GM19240 (cell line): Measurements from ENCODE around the gene NEURL1.
"Not testable (repeated sequence)": the region's sequence is repeated elsewhere in the genome, so short reads cannot be mapped to it uniquely, and the experiment has no call there.

Experiments used
- DNase-seq: peaks from one replicate; pipeline ENCODE4 v3.0.0; 2011; ENCODE audit warnings: low spot score; ENCODE audit not compliant: insufficient read length

NEURL1 gene

GRCh38 chr10:103513380-103514060, 20.0 kb downstream of the NEURL1 start:
- no peak for DNase-seq

DNA sequence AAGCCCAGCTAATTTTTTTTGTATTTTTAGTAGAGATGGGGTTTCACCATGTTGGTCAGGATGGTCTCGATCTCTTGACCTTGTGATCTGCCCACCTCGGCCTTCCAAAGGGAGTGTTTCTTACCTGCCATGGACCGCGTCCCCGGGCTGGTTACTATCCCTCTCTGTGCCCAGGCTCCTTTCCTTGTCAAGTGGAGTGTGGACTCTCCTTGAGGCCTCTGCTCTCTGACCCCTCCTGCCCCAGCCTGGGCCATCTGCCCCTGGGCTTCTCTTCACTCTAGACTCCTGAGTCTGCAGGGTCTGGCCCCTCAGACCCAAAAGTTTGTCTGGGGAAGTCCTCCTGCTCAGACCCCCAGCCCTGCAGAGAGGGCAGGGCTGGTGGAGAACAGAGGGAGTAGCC, 20.7 kb downstream of the NEURL1 start:
- no peak for DNase-seq

DNA sequence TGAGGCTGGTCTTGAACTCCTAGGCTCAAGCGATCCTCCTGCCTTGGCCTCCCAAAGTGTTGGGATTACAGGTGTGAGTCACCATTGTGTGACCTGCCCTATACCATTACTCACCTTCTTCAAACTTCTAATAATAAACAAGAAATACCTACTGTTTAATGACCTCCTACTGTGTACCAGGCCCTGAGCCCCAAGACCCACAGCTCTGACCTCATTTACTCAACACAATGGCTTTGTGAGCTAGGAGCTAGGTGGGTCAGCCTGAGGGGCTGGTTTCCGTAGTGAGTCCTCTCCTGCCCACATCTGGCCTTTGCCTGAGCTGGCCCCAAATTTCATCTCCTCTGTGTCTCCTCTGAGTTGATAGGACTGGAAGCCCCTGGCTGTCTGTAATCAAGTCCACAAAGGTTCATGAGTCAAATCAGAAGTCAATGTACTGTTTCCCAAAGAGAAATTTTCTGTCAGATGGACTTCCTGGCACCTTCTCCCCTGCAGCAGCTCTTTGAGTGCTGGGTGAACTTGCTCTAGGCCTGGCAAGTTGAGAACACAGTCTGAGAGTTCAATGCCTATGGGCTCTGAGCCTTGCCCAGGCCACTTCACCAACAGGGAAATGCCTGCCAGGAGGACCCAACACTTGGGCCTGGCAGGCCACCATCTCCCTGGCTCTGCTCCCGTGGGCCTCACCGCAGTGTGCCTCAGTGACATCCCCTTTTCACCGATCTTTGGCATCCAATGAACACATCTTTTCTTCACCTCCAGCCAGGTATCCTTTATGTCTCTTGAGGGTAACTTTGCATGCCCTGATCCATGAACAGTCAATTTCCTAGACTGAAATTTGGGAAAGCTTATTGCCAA, 24.0 kb downstream of the NEURL1 start:
- no peak for DNase-seq

GRCh38 chr10:103519798-103520197, 26.3 kb downstream of the NEURL1 start:
- DNase-seq: no peak

- DNase-seq: not testable (repeated sequence)
Observed at GRCh38 chr10:103522006-103522405, 28.5 kb downstream of the NEURL1 start.

GRCh38 chr10:103523683-103524082, 30.2 kb downstream of the NEURL1 start:
- DNase-seq: no peak

GRCh38 chr10:103525901-103526300, 32.4 kb downstream of the NEURL1 start:
- no peak for DNase-seq

- DNase-seq: not testable (repeated sequence)
Observed at GRCh38 chr10:103527476-103527875, 34.0 kb downstream of the NEURL1 start.

GRCh38 chr10:103528549-103528948, 35.0 kb downstream of the NEURL1 start:
- no peak for DNase-seq

DNA sequence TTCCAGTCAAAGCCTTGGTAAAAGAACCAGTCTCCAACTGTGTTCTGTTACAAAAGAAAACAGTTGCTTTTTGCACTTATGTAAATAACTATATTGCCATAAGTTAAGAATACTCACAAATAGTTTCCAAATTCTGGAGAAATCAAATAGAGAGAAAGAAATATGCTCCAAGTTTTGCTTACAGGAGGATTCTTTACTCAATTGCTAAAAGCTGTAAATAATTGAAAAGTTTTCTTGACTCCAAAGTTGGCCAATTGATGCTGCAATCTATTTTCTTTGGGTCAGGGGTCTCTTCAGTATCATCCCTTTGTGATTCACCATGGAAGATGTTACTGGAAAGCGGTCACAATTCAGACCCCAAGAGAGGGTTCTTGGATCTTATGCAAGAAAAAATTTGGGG, 36.0 kb downstream of the NEURL1 start:
- DNase-seq: no peak

- DNase-seq: no peak
Observed at GRCh38 chr10:103533827-103534226, 40.3 kb downstream of the NEURL1 start.

DNA sequence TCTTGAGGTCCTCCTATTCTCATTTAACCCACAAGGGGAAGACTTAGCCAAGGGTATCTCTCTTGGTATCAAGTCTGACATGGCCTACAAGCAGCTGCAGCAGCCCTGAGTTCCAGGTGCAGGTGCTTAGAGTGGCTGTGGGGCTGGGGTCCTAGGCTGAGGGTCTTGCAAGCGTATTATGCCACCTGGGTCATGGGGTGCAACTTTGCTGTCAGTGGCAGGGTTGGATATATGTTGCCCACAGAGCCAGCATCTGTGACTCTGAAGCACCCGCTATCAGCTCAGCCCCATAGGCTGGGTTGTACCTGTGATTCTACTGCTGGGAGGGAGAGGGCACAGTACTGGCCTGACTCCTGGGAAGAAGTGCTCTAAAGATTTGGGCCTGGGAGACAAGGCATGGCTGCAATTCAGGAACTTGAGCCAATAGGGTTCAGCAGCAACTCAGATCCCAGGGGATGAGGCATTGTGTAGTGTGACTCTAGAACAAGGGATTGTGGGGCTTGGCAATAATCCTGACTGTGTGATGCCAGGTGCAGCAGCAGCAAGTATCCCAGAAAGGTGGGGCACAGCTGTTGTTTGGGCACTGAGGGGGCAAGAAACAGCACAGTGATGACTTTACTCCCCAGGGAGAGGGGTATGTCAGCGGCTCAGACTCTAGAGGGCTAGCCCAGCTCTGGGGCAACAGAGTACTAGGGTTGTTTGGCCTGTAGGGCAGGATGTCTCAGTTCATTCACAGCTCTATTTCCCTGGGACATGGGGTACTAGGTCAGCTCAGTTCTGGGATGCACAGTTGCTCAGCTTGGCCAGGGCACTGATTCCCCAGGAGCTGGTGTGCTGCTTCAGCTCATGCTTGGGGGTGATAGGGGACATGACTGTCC, 41.4 kb downstream of the NEURL1 start:
- no peak for DNase-seq

DNA sequence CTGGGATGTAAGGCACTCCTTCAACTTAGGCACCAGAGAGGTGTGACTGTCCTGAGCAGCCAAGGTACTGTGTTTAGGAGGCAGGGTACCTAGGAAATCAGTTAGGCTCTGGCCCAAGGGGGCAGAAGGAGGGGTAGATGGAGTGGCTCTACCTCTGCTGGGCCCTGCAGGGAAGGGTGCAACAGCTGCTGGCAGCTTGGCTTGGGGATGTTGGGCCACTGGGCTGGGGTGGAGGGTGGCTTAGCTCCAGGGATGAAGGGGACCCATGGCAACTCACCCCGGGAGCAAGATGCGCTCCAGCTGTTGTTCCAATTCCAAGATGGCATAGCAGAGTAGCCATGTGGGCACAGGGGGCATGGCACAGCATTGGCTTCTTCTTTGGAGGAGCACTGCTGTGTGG, 42.1 kb downstream of the NEURL1 start:
- DNase-seq: no peak

DNA sequence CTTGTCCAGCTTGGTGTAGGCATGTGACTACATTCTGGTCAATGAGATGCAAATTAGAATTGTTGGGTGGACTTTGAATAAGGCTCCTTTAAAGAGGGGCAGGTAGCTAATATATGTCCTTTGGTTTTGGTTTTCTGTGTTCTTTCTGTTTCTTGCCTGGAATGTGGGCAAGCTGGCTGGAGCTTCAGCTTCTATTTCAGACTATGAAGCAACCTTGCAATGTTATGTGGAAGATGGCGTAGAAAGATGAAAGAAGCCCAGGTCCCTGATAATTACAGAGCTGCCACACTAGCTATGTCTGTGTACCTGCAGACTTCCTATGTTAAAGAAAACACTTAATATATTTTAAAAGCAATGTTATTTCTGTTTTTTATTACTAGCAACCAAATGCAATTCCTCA, 46.2 kb downstream of the NEURL1 start:
- no peak for DNase-seq

GRCh38 chr10:103540722-103541121, 47.2 kb downstream of the NEURL1 start:
- no peak for DNase-seq

- no peak for DNase-seq
Observed at GRCh38 chr10:103541616-103542015, 48.1 kb downstream of the NEURL1 start.

GRCh38 chr10:103542764-103543616, 49.5 kb downstream of the NEURL1 start:
- peak; percentile 47 for DNase-seq

GRCh38 chr10:103543617-103544525, 50.4 kb downstream of the NEURL1 start:
- DNase-seq: no peak

DNA sequence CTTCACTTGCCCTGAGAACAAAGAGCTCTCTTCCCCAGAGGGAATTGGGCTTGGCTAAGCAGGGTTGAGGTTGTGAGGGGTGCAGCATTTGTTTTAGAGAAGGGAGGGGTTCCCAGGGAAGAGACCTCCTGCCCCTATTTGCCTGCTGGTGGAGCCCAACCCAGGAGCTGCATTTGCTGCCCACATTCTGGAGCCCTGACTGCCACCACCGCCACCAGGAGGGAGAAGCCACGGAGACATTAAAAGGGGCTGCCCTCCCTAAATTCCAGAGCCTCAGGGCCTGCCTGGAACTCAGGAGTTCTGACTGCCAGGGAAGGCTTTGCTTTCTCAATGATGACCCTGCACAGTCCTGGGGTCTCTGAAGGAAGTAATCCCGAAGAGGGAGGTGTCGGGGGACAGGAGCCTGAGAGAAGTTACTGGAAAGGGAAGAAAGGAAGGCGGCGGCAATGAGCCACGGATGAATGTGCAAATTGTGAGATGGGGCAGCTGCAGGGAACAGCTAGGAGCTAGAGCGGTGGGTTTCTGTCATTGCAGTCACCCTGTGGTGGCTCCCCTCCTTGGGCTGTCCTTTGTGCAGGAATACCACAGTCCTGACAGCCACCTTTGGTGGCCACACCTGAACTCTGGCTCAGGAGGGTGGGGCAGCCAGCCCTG, 51.3 kb downstream of the NEURL1 start:
- no peak for DNase-seq
